H1 (cell line): Measurements from ENCODE around the gene KDM4E.

ENCODE experiments used
- BCL11A ChIP-seq, 2 experiments: IDR thresholded peaks; one replicate each; pipeline ENCODE4 v1.6.1; 2011; ENCODE audit warnings: low read depth in 2 of 2, low read length in 2 of 2, mild to moderate bottlenecking in 2 of 2
- CBX5 ChIP-seq: fragments of 300-800, 300-1000 bp; sonication (generic); IDR thresholded peaks from 2 replicates; pipeline ENCODE4 v1.7.1; 2016; ENCODE audit warnings: antibody characterized with exemption, low read length, low read depth
- EP300 ChIP-seq, 2 experiments: IDR thresholded peaks; 1 replicate in 1 of 2; 2 replicates in 1 of 2; pipeline ENCODE4 v1.6.1; 2011 to 2012; ENCODE audit warnings: low read depth in 2 of 2, low read length in 2 of 2, mild to moderate bottlenecking in 2 of 2, borderline replicate concordance in 1 of 2, inconsistent platforms in 1 of 2, moderate library complexity in 1 of 2
- JUND ChIP-seq: IDR thresholded peaks from 2 replicates; pipeline ENCODE4 v1.6.1; 2011; ENCODE audit warnings: mild to moderate bottlenecking, improper control_type of control experiment, low read length
- POLR2A ChIP-seq, 2 experiments: IDR thresholded peaks; 1 replicate in 1 of 2; 2 replicates in 1 of 2; pipeline ENCODE4 v1.6.1; 2011; ENCODE audit warnings: low read depth in 2 of 2, low read length in 2 of 2, mild to moderate bottlenecking in 2 of 2; ENCODE audit errors: control extremely low read depth in 1 of 2
- RNF2 ChIP-seq: fragments of 200-900, 300-1000 bp; sonication (generic); IDR thresholded peaks from 2 replicates; pipeline ENCODE4 v1.7.1; 2016; ENCODE audit warnings: borderline replicate concordance, low read depth, mild to moderate bottlenecking, antibody characterized with exemption, low read length; ENCODE audit not compliant: poor library complexity, severe bottlenecking; ENCODE audit errors: missing control alignments
- SP1 ChIP-seq: IDR thresholded peaks from 2 replicates; pipeline ENCODE4 v1.6.1; 2011; ENCODE audit warnings: low read depth, low read length
- SRF ChIP-seq: IDR thresholded peaks from 2 replicates; pipeline ENCODE4 v1.6.1; 2011; ENCODE audit warnings: mild to moderate bottlenecking, low read depth, low read length, moderate library complexity
- SUZ12 ChIP-seq: fragments of 200-600 bp; sonication (generic); IDR thresholded peaks from 2 replicates; pipeline ENCODE4 v1.6.1; 2012; ENCODE audit warnings: mild to moderate bottlenecking, inconsistent platforms, low read length, moderate library complexity, mixed read lengths
- YY1 ChIP-seq: IDR thresholded peaks from 2 replicates; pipeline ENCODE4 v1.6.1; 2011; ENCODE audit warnings: low read depth, mild to moderate bottlenecking, low read length
- TF ChIP-seq, protein P1 (sequence below), 3 experiments: IDR thresholded peaks; 1 replicate in 2 of 3; 2 replicates in 1 of 3; pipeline versions ENCODE4 v1.5.1 to v1.6.1; 2011; ENCODE audit warnings: low read length in 3 of 3, mild to moderate bottlenecking in 3 of 3, inconsistent platforms in 2 of 3, low read depth in 1 of 3, moderate library complexity in 1 of 3; ENCODE audit not compliant: insufficient read depth in 1 of 3; ENCODE audit errors: control extremely low read depth in 1 of 3
- TF ChIP-seq, protein P2 (sequence below): IDR thresholded peaks from 2 replicates; pipeline ENCODE4 v1.6.1; 2012; ENCODE audit warnings: inconsistent platforms

DNA sequence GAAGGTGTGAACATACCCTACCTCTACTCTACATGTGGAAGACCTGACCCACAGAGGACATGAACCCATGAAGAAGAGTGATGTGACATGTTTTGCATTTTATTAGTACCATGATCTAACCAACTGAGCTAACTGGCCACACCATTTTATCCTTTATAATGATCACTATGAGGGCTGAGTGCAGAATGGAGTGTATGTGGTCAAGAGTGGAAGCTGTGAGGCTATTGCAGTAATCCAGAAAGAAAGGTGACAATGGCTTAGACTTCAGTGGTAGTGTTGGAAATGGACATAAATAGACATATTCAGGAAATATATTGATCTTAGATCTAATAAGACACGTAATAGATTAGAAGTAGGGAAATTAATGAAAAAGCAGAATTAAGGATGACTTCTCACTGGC is 45.4 kb downstream of the KDM4E start:
- no peak for TF ChIP-seq JUND
- no peak for TF ChIP-seq EP300 (IDR thresholded peaks at IDR 0.05; ENCODE audit: borderline replicate concordance in 1 of 2, low read depth in 2 of 2, low read length in 2 of 2)
- TF ChIP-seq, protein P1, sequence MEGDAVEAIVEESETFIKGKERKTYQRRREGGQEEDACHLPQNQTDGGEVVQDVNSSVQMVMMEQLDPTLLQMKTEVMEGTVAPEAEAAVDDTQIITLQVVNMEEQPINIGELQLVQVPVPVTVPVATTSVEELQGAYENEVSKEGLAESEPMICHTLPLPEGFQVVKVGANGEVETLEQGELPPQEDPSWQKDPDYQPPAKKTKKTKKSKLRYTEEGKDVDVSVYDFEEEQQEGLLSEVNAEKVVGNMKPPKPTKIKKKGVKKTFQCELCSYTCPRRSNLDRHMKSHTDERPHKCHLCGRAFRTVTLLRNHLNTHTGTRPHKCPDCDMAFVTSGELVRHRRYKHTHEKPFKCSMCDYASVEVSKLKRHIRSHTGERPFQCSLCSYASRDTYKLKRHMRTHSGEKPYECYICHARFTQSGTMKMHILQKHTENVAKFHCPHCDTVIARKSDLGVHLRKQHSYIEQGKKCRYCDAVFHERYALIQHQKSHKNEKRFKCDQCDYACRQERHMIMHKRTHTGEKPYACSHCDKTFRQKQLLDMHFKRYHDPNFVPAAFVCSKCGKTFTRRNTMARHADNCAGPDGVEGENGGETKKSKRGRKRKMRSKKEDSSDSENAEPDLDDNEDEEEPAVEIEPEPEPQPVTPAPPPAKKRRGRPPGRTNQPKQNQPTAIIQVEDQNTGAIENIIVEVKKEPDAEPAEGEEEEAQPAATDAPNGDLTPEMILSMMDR (IDR thresholded peaks at IDR 0.05; ENCODE audit: control extremely low read depth in 1 of 3, insufficient read depth in 1 of 3, low read depth in 1 of 3, low read length in 3 of 3): no peak
- TF ChIP-seq YY1: no peak
- no peak for TF ChIP-seq POLR2A (IDR thresholded peaks at IDR 0.05; ENCODE audit: control extremely low read depth in 1 of 2, low read depth in 2 of 2, low read length in 2 of 2)
- no peak for TF ChIP-seq SP1
- TF ChIP-seq CBX5: no peak
- TF ChIP-seq RNF2: no peak
- TF ChIP-seq SRF: no peak
- no peak for TF ChIP-seq BCL11A (IDR thresholded peaks at IDR 0.05; ENCODE audit: low read depth in 2 of 2, low read length in 2 of 2)
- TF ChIP-seq, protein P2, sequence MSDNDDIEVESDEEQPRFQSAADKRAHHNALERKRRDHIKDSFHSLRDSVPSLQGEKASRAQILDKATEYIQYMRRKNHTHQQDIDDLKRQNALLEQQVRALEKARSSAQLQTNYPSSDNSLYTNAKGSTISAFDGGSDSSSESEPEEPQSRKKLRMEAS: no peak
- no peak for TF ChIP-seq SUZ12
